ENCODE results near the gene MRPS14.

MRPS14 gene

DNA sequence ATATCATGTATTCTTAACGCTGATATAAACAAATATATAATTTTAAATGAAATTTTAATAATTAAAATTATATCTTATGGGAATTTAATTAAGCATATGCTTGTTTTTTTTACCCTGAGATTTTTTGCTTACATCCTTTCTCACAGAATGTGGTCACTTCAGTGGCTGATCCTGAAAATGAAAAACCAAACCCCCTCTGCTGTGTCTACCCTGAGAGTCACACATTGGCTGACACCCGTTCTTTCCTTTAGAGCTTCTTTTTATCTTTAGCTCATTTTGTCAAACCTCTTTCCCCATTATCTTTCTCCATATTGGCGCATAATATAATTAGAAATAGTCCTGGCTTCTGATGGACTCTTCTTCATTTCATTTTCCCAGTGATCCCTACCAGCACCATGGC, 34.2 kb downstream of the MRPS14 start:
- DNase-seq = no peak
- H3K4me3 Mint-ChIP-seq = no peak overlapping the region
- H3K27me3 Mint-ChIP-seq (ENCODE audit: low read depth, poor library complexity) = no peaks in the 10 kb centered on the region
- TF ChIP-seq, protein P1, sequence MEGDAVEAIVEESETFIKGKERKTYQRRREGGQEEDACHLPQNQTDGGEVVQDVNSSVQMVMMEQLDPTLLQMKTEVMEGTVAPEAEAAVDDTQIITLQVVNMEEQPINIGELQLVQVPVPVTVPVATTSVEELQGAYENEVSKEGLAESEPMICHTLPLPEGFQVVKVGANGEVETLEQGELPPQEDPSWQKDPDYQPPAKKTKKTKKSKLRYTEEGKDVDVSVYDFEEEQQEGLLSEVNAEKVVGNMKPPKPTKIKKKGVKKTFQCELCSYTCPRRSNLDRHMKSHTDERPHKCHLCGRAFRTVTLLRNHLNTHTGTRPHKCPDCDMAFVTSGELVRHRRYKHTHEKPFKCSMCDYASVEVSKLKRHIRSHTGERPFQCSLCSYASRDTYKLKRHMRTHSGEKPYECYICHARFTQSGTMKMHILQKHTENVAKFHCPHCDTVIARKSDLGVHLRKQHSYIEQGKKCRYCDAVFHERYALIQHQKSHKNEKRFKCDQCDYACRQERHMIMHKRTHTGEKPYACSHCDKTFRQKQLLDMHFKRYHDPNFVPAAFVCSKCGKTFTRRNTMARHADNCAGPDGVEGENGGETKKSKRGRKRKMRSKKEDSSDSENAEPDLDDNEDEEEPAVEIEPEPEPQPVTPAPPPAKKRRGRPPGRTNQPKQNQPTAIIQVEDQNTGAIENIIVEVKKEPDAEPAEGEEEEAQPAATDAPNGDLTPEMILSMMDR (IDR thresholded peaks at IDR 0.05) = no peak
- no peaks in the 10 kb centered on the region for H3K9me3 Mint-ChIP-seq
- H3K36me3 Mint-ChIP-seq (ENCODE audit: low read depth) = no peaks in the 10 kb centered on the region
- H3K27ac Mint-ChIP-seq = no peak overlapping the region
- H3K4me1 Mint-ChIP-seq = no peaks in the 10 kb centered on the region

DNA sequence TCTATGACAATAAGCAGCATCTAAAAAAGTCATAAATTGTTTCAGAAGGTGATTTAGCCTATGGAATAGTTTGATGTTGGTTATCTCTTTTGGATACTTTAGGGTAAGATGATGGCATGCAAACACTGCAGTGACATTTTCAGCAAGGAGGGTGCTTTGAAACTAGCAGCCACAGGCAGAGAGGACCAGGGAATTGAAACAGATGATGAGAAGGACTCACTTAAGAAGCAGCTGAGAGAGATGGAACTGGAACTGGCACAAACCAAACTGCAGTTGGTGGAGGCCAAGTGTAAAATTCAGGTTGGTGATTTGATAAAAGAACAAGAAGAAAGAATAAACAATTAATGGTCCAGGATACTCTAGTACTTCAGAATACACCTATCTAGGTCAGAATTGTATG, 34.7 kb downstream of the MRPS14 start:
- no peaks in the 10 kb centered on the region for H3K4me1 Mint-ChIP-seq
- H3K9me3 Mint-ChIP-seq = no peaks in the 10 kb centered on the region
- H3K27me3 Mint-ChIP-seq (ENCODE audit: low read depth, poor library complexity) = no peaks in the 10 kb centered on the region
- H3K27ac Mint-ChIP-seq = no peak overlapping the region
- TF ChIP-seq, protein P1 (IDR thresholded peaks at IDR 0.05) = no peak
- DNase-seq = no peak
- H3K4me3 Mint-ChIP-seq = no peak overlapping the region
- H3K36me3 Mint-ChIP-seq (ENCODE audit: low read depth) = no peaks in the 10 kb centered on the region

DNA sequence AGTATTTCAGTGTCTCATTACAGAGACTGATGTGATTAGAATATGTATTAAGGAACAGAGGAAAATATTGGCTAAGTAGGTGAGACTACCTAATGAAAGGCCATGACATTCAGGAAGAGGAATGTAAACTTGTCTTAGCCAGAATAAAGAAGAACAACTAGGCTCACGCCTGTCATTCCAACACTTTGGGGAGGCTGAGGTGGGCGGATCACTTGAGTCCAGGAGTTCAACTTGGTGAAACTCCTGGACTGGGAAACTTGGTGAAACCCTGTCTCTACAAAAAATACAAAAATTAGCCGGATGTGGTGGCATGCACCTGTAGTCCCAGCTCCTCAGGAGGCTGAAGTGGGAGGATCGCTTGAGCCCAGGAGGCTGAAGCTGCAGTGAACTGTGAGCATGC, 38.3 kb downstream of the MRPS14 start:
- Mint-ChIP-seq H3K27ac (no peak overlapping the region), H3K4me3 (no peak overlapping the region), H3K36me3 (ENCODE audit: low read depth) (no peaks in the 10 kb centered on the region), H3K27me3 (ENCODE audit: low read depth, poor library complexity) (no peaks in the 10 kb centered on the region), H3K4me1 (no peaks in the 10 kb centered on the region), H3K9me3 (no peaks in the 10 kb centered on the region)
- DNase-seq = no peak
- TF ChIP-seq, protein P1 (IDR thresholded peaks at IDR 0.05) = no peak

DNA sequence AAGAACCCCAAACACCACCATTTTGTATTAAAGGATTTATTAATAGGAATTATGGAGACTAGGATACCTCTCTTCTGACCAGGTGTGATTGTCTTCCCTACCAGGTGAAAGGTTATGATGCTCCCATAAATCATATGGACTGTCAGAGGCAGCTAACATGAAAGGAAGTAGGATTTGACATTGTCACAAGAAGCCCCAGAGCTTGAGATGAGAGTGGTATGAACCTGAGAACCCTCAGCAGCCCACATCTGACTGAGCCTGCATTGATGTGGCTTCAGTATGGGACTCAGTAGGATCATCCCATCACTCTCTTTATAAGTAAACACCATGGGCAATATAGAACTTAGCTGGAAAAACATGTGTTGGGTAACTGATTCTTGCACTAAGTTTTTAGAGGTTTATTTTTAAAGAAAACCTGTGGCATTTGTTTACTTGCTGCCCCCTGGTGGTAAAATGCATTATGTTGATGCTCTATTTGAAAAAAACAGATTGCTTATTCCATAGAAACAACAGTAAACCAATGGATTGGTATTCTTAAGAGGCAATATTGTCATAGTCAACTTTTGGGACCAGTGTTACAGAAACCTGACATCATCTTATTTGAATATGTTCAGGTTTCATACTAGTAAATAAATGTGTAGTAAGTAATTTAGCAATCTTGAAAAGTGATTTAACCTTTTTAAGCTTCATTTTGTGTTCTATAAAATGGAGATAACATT, 40.1 kb downstream of the MRPS14 start:
- no peaks in the 10 kb centered on the region for H3K9me3 Mint-ChIP-seq

DNA sequence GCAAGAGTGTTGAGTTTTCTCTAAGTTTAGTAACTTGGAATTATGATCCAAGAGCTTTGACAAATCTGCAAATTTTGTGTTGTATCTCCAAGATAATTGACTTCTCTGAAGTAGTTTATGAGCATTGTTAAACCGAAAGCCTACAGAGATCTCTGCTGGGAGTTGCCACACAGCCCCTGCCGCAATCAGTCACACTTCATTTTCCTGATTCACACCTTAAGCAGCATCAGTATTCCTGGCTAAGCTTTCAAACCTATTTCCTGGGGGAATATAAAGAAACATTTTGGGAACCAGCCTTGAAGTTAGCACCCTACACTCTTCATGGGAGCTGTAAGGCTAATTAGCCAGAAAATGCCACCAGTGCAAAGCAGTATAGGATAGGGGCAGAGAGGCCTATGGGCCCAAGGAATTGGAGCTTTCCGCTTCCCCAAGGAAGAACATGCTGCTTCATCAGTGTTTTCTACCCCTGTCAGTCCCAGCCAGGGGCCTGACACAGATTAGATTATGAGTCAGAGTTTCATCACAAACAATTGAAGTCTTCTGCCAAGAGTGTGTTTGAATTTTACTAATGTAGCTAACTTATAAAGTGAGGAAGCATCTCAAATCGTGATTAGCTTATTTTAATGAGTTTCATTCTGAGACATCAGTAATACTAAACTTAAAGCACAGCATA, 46.7 kb downstream of the MRPS14 start:
- TF ChIP-seq, protein P1 (IDR thresholded peaks at IDR 0.05) = no peak
- no peak overlapping the region for H3K27ac Mint-ChIP-seq
- no peak for DNase-seq
- H3K36me3 Mint-ChIP-seq (ENCODE audit: low read depth) = no peaks in the 10 kb centered on the region
- no peak overlapping the region for H3K4me3 Mint-ChIP-seq
- no peaks in the 10 kb centered on the region for H3K9me3 Mint-ChIP-seq
- peaks cover 5% of the 10 kb centered on the region for H3K4me1 Mint-ChIP-seq
- H3K27me3 Mint-ChIP-seq (ENCODE audit: low read depth, poor library complexity) = no peaks in the 10 kb centered on the region

More for the DNA sequence above, 40.1 kb downstream of the MRPS14 start:
- TF ChIP-seq, protein P1 (IDR thresholded peaks at IDR 0.05) = peak; percentile 67
- Mint-ChIP-seq H3K4me1 (no peaks in the 10 kb centered on the region), H3K4me3 (no peak overlapping the region), H3K36me3 (ENCODE audit: low read depth) (no peaks in the 10 kb centered on the region), H3K27me3 (ENCODE audit: low read depth, poor library complexity) (no peaks in the 10 kb centered on the region), H3K27ac (no peak overlapping the region)
- peak; percentile 28 for DNase-seq

DNA sequence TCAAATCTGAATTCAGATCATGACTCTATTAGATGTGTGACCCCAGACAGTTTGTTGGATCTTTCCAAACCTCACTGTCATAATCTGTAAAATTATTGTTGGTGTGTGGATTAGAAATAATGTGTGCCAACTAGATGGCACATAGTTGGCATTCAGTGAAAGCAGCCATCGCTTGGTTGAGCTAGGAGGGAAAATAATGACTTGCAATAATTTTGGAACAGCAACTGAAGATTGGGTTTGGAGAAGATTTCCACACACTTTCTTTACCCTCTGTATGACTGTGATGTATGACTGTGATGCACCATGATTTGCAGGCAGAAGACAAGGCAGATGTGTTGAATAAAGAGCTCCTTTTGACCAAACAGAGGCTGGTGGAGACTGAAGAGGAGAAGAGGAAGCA, 47.5 kb downstream of the MRPS14 start:
- no peaks in the 10 kb centered on the region for H3K36me3 Mint-ChIP-seq (ENCODE audit: low read depth)
- TF ChIP-seq, protein P1 (IDR thresholded peaks at IDR 0.05) = no peak
- no peak overlapping the region for H3K27ac Mint-ChIP-seq
- no peaks in the 10 kb centered on the region for H3K9me3 Mint-ChIP-seq
- no peaks in the 10 kb centered on the region for H3K27me3 Mint-ChIP-seq (ENCODE audit: low read depth, poor library complexity)
- H3K4me3 Mint-ChIP-seq = no peak overlapping the region
- DNase-seq = no peak
- peaks cover 5% of the 10 kb centered on the region for H3K4me1 Mint-ChIP-seq

Measured in nephron progenitor cell (in vitro differentiated cells).